H9 (cell line): ENCODE results near the gene MICU1. TPM values are rescaled to one million over a fixed set of nuclear protein-coding genes. Genes with fewer than 3 reads are reported as not detected.

Source experiments
- DNase-seq: peaks from one replicate; pipeline ENCODE4 v3.0.0-alpha.2; 2017
- H2AFZ ChIP-seq: one replicate; pipeline ENCODE4 v1.6.1; 2013; ENCODE audit warnings: mild to moderate bottlenecking, low read length, control low read depth, moderate library complexity
- H2AK5ac ChIP-seq: 2 replicates; pipeline ENCODE4 v1.6.1; 2013; ENCODE audit warnings: low read length, control low read depth, mixed read lengths; ENCODE audit not compliant: insufficient read length
- H2BK120ac ChIP-seq: one replicate; pipeline ENCODE4 v1.6.1; 2013; ENCODE audit warnings: low read depth, mild to moderate bottlenecking, low read length, control low read depth, inconsistent platforms; ENCODE audit not compliant: poor library complexity, severe bottlenecking
- H2BK12ac ChIP-seq: 2 replicates; pipeline ENCODE4 v1.6.1; 2013; ENCODE audit warnings: low read length, control low read depth, mixed read lengths, low read depth; ENCODE audit not compliant: insufficient read length
- H2BK15ac ChIP-seq: 2 replicates; pipeline ENCODE4 v1.6.1; 2013; ENCODE audit warnings: low read depth, low read length, control low read depth
- H2BK20ac ChIP-seq: one replicate; pipeline ENCODE4 v1.6.1; 2013; ENCODE audit warnings: low read depth, mild to moderate bottlenecking, low read length, control low read depth, inconsistent platforms; ENCODE audit not compliant: poor library complexity, severe bottlenecking
- H2BK5ac ChIP-seq: 2 replicates; pipeline ENCODE4 v1.6.1; 2013; ENCODE audit warnings: low read length, control low read depth, mixed read lengths; ENCODE audit not compliant: insufficient read length
- H3K14ac ChIP-seq: 2 replicates; pipeline ENCODE4 v1.6.1; 2013; ENCODE audit warnings: low read length, control low read depth; ENCODE audit not compliant: insufficient read depth
- H3K18ac ChIP-seq: 2 replicates; pipeline ENCODE4 v1.6.1; 2013; ENCODE audit warnings: low read depth, mild to moderate bottlenecking, mixed read lengths, low read length, control low read depth; ENCODE audit not compliant: insufficient read length
- H3K23ac ChIP-seq: 2 replicates; pipeline ENCODE4 v1.6.1; 2013; ENCODE audit warnings: low read length, control low read depth, mixed read lengths, low read depth; ENCODE audit not compliant: insufficient read length
- H3K23me2 ChIP-seq: 2 replicates; pipeline ENCODE4 v1.6.1; 2013; ENCODE audit warnings: low read depth, mild to moderate bottlenecking, mixed read lengths, low read length, control low read depth; ENCODE audit not compliant: insufficient read length, poor library complexity, severe bottlenecking
- H3K27ac ChIP-seq: 2 replicates; pipeline ENCODE4 v1.5.1; 2013; ENCODE audit warnings: low read length, control low read depth, mixed read lengths, low read depth; ENCODE audit not compliant: insufficient read length
- H3K27me3 ChIP-seq: 2 replicates; pipeline ENCODE4 v1.6.1; 2013; ENCODE audit warnings: low read length, control low read depth, inconsistent platforms; ENCODE audit not compliant: insufficient read depth
- H3K4ac ChIP-seq: 2 replicates; pipeline ENCODE4 v1.6.1; 2013; ENCODE audit warnings: low read depth, mild to moderate bottlenecking, control low read depth, inconsistent platforms, low read length, moderate library complexity
- H3K4me1 ChIP-seq: 2 replicates; pipeline ENCODE4 v1.6.1; 2013; ENCODE audit warnings: low read length, control low read depth, inconsistent platforms; ENCODE audit not compliant: insufficient read depth
- H3K4me2 ChIP-seq: 2 replicates; pipeline ENCODE4 v1.6.1; 2013; ENCODE audit warnings: low read length, control low read depth, mixed read lengths; ENCODE audit not compliant: insufficient read length, insufficient read depth
- H3K56ac ChIP-seq: 2 replicates; pipeline ENCODE4 v1.6.1; 2013; ENCODE audit warnings: low read depth, mild to moderate bottlenecking, mixed read lengths, low read length, control low read depth; ENCODE audit not compliant: insufficient read length
- H3K79me1 ChIP-seq: 2 replicates; pipeline ENCODE4 v1.6.1; 2013; ENCODE audit warnings: low read depth, mild to moderate bottlenecking, moderate library complexity, low read length, control low read depth, inconsistent platforms; ENCODE audit not compliant: insufficient read depth, poor library complexity, severe bottlenecking
- H3K79me2 ChIP-seq: 2 replicates; pipeline ENCODE4 v1.6.1; 2013; ENCODE audit warnings: low read length, control low read depth, inconsistent platforms; ENCODE audit not compliant: insufficient read depth
- H3K9ac ChIP-seq: 2 replicates; pipeline ENCODE4 v1.6.1; 2013; ENCODE audit warnings: low read length, control low read depth, mixed read lengths; ENCODE audit not compliant: insufficient read length; ENCODE audit errors: extremely low read depth
- H3K9me3 ChIP-seq: one replicate; pipeline ENCODE4 v1.6.1; 2013; ENCODE audit warnings: low read depth, low read length, inconsistent platforms; ENCODE audit not compliant: control insufficient read depth
- H3T11ph ChIP-seq: one replicate; pipeline ENCODE4 v1.6.1; 2013; ENCODE audit warnings: mild to moderate bottlenecking, low read length, control low read depth, inconsistent platforms
- H4K20me1 ChIP-seq: one replicate; pipeline ENCODE4 v1.6.1; 2013; ENCODE audit not compliant: control insufficient read depth, insufficient read length, insufficient read depth
- H4K5ac ChIP-seq: 2 replicates; pipeline ENCODE4 v1.6.1; 2013; ENCODE audit warnings: low read depth, mild to moderate bottlenecking, mixed read lengths, low read length, control low read depth; ENCODE audit not compliant: insufficient read length
- H4K8ac ChIP-seq: replicated peaks from 2 replicates; pipeline ENCODE4 v1.6.1; 2013; ENCODE audit warnings: low read length, control low read depth, mixed read lengths, low read depth; ENCODE audit not compliant: insufficient read length
- H4K91ac ChIP-seq: 2 replicates; pipeline ENCODE4 v1.6.1; 2013; ENCODE audit warnings: low read depth, mild to moderate bottlenecking, moderate library complexity, mixed read lengths, low read length, control low read depth; ENCODE audit not compliant: insufficient read length
- H3K27ac Mint-ChIP-seq, 3 experiments: 2 replicates in 2 of 3; 3 replicates in 1 of 3; pipeline ENCODE4 v1.8.0; 2020 to 2021; ENCODE audit warnings: mixed read lengths in 3 of 3, mild to moderate bottlenecking in 1 of 3, moderate library complexity in 1 of 3
- H3K27me3 Mint-ChIP-seq: 2 replicates; pipeline ENCODE4 v1.8.0; 2021; ENCODE audit warnings: low read depth, mild to moderate bottlenecking, moderate library complexity, mixed read lengths
- H3K36me3 Mint-ChIP-seq, 3 experiments: 2 replicates in 2 of 3; 3 replicates in 1 of 3; pipeline ENCODE4 v1.8.0; 2020 to 2021; ENCODE audit warnings: low read depth in 3 of 3, mixed read lengths in 3 of 3; ENCODE audit not compliant: insufficient read depth in 1 of 3
- H3K4me1 Mint-ChIP-seq, 2 experiments: 2 replicates each; pipeline ENCODE4 v1.8.0; 2020; ENCODE audit warnings: mixed read lengths in 2 of 2
- H3K4me3 Mint-ChIP-seq, 2 experiments: 2 replicates in 1 of 2; 3 replicates in 1 of 2; pipeline ENCODE4 v1.8.0; 2020 to 2021; ENCODE audit warnings: mild to moderate bottlenecking in 2 of 2, mixed read lengths in 2 of 2, moderate library complexity in 1 of 2
- H3K9me3 Mint-ChIP-seq, 2 experiments: 2 replicates in 1 of 2; 3 replicates in 1 of 2; pipeline ENCODE4 v1.8.0; 2020; ENCODE audit warnings: mild to moderate bottlenecking in 2 of 2, mixed read lengths in 2 of 2, moderate library complexity in 1 of 2
- CTCF ChIP-seq: fragments of 200-600 bp; sonication (generic); conservative IDR thresholded peaks from 3 replicates; pipeline ENCODE4 v1.8.0; 2021; ENCODE audit warnings: antibody characterized with exemption, mild to moderate bottlenecking
- WGBS: extraction: QIAGEN DNeasy Blood & Tissue Kit; methylation state at CpG from one replicate; pipeline ENCODE4 v1.1.7; 2013; ENCODE audit warnings: missing lambda C conversion rate, low lambda C conversion rate, mixed read lengths; ENCODE audit not compliant: insufficient read length; ENCODE audit errors: extremely low coverage; 5-methylcytosine and 5-hydroxymethylcytosine counted together
- total RNA-seq: library from RNA; stranded (reverse); gene quantifications from 2 replicates; pipeline ENCODE4 v1.2.1, GENCODE V29; 2021

The MICU1 gene
- total RNA-seq, 1 experiment from 2014 or later, result 33.2 TPM

- Histone ChIP-seq H4K5ac (no peak overlapping the region), H2AK5ac (no peak overlapping the region), H2BK20ac (no peak overlapping the region), H3K27me3 (no peaks in the 10 kb centered on the region), H3T11ph (no peak overlapping the region), H3K4ac (no peak overlapping the region), H3K4me2 (no peak overlapping the region), H2BK12ac (no peak overlapping the region), H3K23me2 (peaks cover 3% of the 10 kb centered on the region), H4K20me1 (no peaks in the 10 kb centered on the region), H3K9me3 (no peaks in the 10 kb centered on the region), H4K8ac (no peak overlapping the region), H3K23ac (no peak overlapping the region), H4K91ac (no peak overlapping the region), H3K79me1 (no peaks in the 10 kb centered on the region), H2BK5ac (no peak overlapping the region), H2BK15ac (no peak overlapping the region), H3K14ac (peak overlapping the region; percentile 77), H3K56ac (no peak overlapping the region), H3K9ac (no peak overlapping the region), H2AFZ (no peak overlapping the region), H3K4me1 (peaks cover 2% of the 10 kb centered on the region; the same call in 1 of the 2 replicates), H3K79me2 (no peaks in the 10 kb centered on the region), H2BK120ac (no peak overlapping the region), H3K27ac (peak overlapping the region; percentile 15), H3K18ac (peak overlapping the region; percentile 80)
- Mint-ChIP-seq H3K4me3 (peak overlapping the region in 1 of 2 experiments; percentile 46; a peak in 1 of 5 replicates), H3K36me3 (no peaks in the 10 kb centered on the region), H3K27me3 (no peaks in the 10 kb centered on the region), H3K9me3 (no peaks in the 10 kb centered on the region; a peak in 1 of 5 replicates), H3K27ac (peak overlapping the region; percentile 28 to 99 (median 70); a peak in 4 of 7 replicates), H3K4me1 (peaks cover 36 to 45% of the 10 kb centered on the region in 2 experiments)
- TF ChIP-seq CTCF, result no peak
- no CpG with 5 or more reads among the region's 13 CpGs for WGBS
- no peak for DNase-seq
Measured at GRCh38 chr10:72321248-72322029, 304.4 kb downstream of the MICU1 start.
